ENCODE measurements around the gene GPR15LG. TPM values are rescaled to one million over a fixed set of nuclear protein-coding genes. Genes with fewer than 3 reads are reported as not detected.
"Not testable (repeated sequence)": the region's sequence is repeated elsewhere in the genome, so short reads cannot be mapped to it uniquely, and the experiment has no call there.

Gene GPR15LG
- total RNA-seq, 4 donors from 2014 or later = 10.3 to 25.8 (median 19.7) TPM

- intact Hi-C loops (cut with DNase I; ENCODE audit: low total_unique reads) = no loop called here
- no peak overlapping the region for H3K4me3 ChIP-seq (ENCODE audit: low read depth, poor library complexity, severe bottlenecking)
- DNase-seq (ENCODE audit: low spot score in 2 of 2) = peak in 1 of 2 donors; percentile 87
- 36 to 48% methylated on average over 6 to 8 of the region's 8 CpGs for WGBS, 2 donors
- no peak for TF ChIP-seq POLR2A (IDR thresholded peaks at IDR 0.05)
- TF ChIP-seq, protein P1, sequence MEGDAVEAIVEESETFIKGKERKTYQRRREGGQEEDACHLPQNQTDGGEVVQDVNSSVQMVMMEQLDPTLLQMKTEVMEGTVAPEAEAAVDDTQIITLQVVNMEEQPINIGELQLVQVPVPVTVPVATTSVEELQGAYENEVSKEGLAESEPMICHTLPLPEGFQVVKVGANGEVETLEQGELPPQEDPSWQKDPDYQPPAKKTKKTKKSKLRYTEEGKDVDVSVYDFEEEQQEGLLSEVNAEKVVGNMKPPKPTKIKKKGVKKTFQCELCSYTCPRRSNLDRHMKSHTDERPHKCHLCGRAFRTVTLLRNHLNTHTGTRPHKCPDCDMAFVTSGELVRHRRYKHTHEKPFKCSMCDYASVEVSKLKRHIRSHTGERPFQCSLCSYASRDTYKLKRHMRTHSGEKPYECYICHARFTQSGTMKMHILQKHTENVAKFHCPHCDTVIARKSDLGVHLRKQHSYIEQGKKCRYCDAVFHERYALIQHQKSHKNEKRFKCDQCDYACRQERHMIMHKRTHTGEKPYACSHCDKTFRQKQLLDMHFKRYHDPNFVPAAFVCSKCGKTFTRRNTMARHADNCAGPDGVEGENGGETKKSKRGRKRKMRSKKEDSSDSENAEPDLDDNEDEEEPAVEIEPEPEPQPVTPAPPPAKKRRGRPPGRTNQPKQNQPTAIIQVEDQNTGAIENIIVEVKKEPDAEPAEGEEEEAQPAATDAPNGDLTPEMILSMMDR (IDR thresholded peaks at IDR 0.05) = no peak
These were observed 4.0 kb downstream of the GPR15LG start for GRCh38 chr10:84177541-84178141.

- WGBS, 2 donors = 87 to 88% methylated on average over 3 of the region's 3 CpGs
- no peak for TF ChIP-seq POLR2A (IDR thresholded peaks at IDR 0.05)
- TF ChIP-seq, protein P1 (IDR thresholded peaks at IDR 0.05) = no peak
- peak in 1 of 2 donors; percentile 13 for DNase-seq (ENCODE audit: low spot score in 2 of 2)
- H3K4me3 ChIP-seq (ENCODE audit: low read depth, poor library complexity, severe bottlenecking) = no peak overlapping the region
- intact Hi-C loops (cut with DNase I; ENCODE audit: low total_unique reads) = no loop called here
These were observed 4.6 kb downstream of the GPR15LG start for GRCh38 chr10:84178160-84178609.

GRCh38 chr10:84179059-84179710, 5.6 kb downstream of the GPR15LG start:
- WGBS, 2 donors = 37 to 39% methylated on average over 12 of the region's 12 CpGs
- intact Hi-C loops (cut with DNase I; ENCODE audit: low total_unique reads) = no loop called here
- DNase-seq (ENCODE audit: low spot score in 2 of 2) = peak; percentile 84 to 87
- no peak overlapping the region for H3K4me3 ChIP-seq (ENCODE audit: low read depth, poor library complexity, severe bottlenecking)
- no peak for TF ChIP-seq POLR2A (IDR thresholded peaks at IDR 0.05)

GRCh38 chr10:84180386-84180785, 6.8 kb downstream of the GPR15LG start:
- H3K4me3 ChIP-seq (ENCODE audit: low read depth, poor library complexity, severe bottlenecking); intact Hi-C loops (cut with DNase I; ENCODE audit: low total_unique reads): not testable (repeated sequence)
- DNase-seq (ENCODE audit: low spot score in 2 of 2) = peak in 1 of 2 donors; percentile 76
- WGBS, 2 donors = 89 to 98% methylated on average over 9 to 11 of the region's 22 CpGs

DNA sequence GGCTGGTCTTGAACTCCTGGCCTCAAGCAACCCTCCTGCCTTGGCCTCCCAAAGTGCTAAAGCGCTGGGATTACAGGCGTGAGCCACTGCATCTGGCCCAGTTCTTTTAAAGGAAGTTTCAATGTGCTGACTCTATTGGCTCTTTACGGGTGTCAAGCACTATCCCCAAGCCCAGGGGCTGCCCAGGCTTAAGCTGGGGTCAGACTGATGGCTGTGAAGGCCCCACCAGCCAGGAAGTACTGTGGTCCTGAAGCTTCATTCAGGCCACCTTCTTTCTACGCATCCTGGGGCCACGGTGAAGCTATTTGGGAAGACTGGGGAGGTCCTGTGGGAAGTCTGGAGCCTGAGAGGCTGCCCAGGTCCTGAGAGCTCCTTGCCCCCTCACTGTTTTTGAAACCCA, 8.0 kb downstream of the GPR15LG start:
- TF ChIP-seq, protein P1 (IDR thresholded peaks at IDR 0.05) = no peak
- no peak for TF ChIP-seq POLR2A (IDR thresholded peaks at IDR 0.05)
- peak in 1 of 2 donors; percentile 75 for DNase-seq (ENCODE audit: low spot score in 2 of 2)
- H3K4me3 ChIP-seq (ENCODE audit: low read depth, poor library complexity, severe bottlenecking) = no peak overlapping the region
- intact Hi-C loops (cut with DNase I; ENCODE audit: low total_unique reads) = no loop called here
- 96% methylated on average over 5 of the region's 5 CpGs for WGBS, 2 donors

GRCh38 chr10:84184517-84184916, 10.9 kb downstream of the GPR15LG start:
- TF ChIP-seq, protein P1 (IDR thresholded peaks at IDR 0.05) = no peak
- no peak for TF ChIP-seq POLR2A (IDR thresholded peaks at IDR 0.05)
- intact Hi-C loops (cut with DNase I; ENCODE audit: low total_unique reads) = no loop called here
- 38 to 51% methylated on average over 4 of the region's 4 CpGs for WGBS, 2 donors
- peak in 1 of 2 donors; percentile 83 for DNase-seq (ENCODE audit: low spot score in 2 of 2)
- H3K4me3 ChIP-seq (ENCODE audit: low read depth, poor library complexity, severe bottlenecking) = no peak overlapping the region
